ENCODE data around the gene TCF25.

TCF25 gene

GRCh38 chr16:89880477-89881367, 7.3 kb downstream of the TCF25 start:
- DNase-seq: peak; percentile 49

- no peak for DNase-seq
Measured at GRCh38 chr16:89881368-89881730, 8.0 kb downstream of the TCF25 start.

- DNase-seq: no peak
Measured at GRCh38 chr16:89883346-89884040, 10.1 kb downstream of the TCF25 start.

- no peak for DNase-seq
Measured at GRCh38 chr16:89884041-89884421, 10.6 kb downstream of the TCF25 start.

GRCh38 chr16:89887243-89887642, 13.9 kb downstream of the TCF25 start:
- no peak for DNase-seq

GRCh38 chr16:89890200-89890599, 16.8 kb downstream of the TCF25 start:
- no peak for DNase-seq

GRCh38 chr16:89890886-89891657, 17.7 kb downstream of the TCF25 start:
- no peak for DNase-seq

GRCh38 chr16:89892055-89892630, 18.8 kb downstream of the TCF25 start:
- DNase-seq: no peak

GRCh38 chr16:89892635-89893034, 19.2 kb downstream of the TCF25 start:
- no peak for DNase-seq

GRCh38 chr16:89893642-89894548, 20.5 kb downstream of the TCF25 start:
- DNase-seq: no peak

GRCh38 chr16:89895482-89896250, 22.3 kb downstream of the TCF25 start:
- DNase-seq: no peak

- DNase-seq: no peak
Measured at GRCh38 chr16:89897204-89897603, 23.8 kb downstream of the TCF25 start.

GRCh38 chr16:89898201-89898967, 25.0 kb downstream of the TCF25 start:
- DNase-seq: no peak

- DNase-seq: no peak
Measured at GRCh38 chr16:89899879-89900481, 26.6 kb downstream of the TCF25 start.

- no peak for DNase-seq
Measured at GRCh38 chr16:89900885-89901284, 27.5 kb downstream of the TCF25 start.

- no peak for DNase-seq
Measured at GRCh38 chr16:89902980-89903379, 29.6 kb downstream of the TCF25 start.

- DNase-seq: no peak
Measured at GRCh38 chr16:89903908-89904515, 30.6 kb downstream of the TCF25 start.

- no peak for DNase-seq
Measured at GRCh38 chr16:89904606-89905510, 31.5 kb downstream of the TCF25 start.

Measured in NCI-H2171 (cell line).